Hematopoietic multipotent progenitor cell treated with erythropoietin and hydrocortisone succinate and interleukin-3 and kit ligand, for 8 days (in vitro differentiated cells): ENCODE data around the gene BDH1.
"Not testable (repeated sequence)": the region's sequence is repeated elsewhere in the genome, so short reads cannot be mapped to it uniquely, and the experiment has no call there.

Experiments used
- DNase-seq: peaks from one replicate; pipeline ENCODE4 v3.0.0-alpha.2; 2015

The BDH1 gene

GRCh38 chr3:197520311-197521276, 35.2 kb downstream of the BDH1 start:
- no peak for DNase-seq

GRCh38 chr3:197519801-197520211, 36.0 kb downstream of the BDH1 start:
- DNase-seq = no peak

GRCh38 chr3:197518881-197519421, 36.8 kb downstream of the BDH1 start:
- DNase-seq = no peak

- DNase-seq = not testable (repeated sequence)
Observed at GRCh38 chr3:197517922-197518683, 37.7 kb downstream of the BDH1 start.

GRCh38 chr3:197516890-197517606, 38.7 kb downstream of the BDH1 start:
- not testable (repeated sequence) for DNase-seq

GRCh38 chr3:197516517-197516889, 39.3 kb downstream of the BDH1 start:
- DNase-seq = no peak

GRCh38 chr3:197514786-197515355, 40.9 kb downstream of the BDH1 start:
- no peak for DNase-seq

- no peak for DNase-seq
Observed at GRCh38 chr3:197513953-197514785, 41.6 kb downstream of the BDH1 start.

GRCh38 chr3:197512691-197513571, 42.8 kb downstream of the BDH1 start:
- no peak for DNase-seq

- no peak for DNase-seq
Observed at GRCh38 chr3:197511853-197512635, 43.7 kb downstream of the BDH1 start.

- DNase-seq = no peak
Observed at GRCh38 chr3:197511130-197511529, 44.6 kb downstream of the BDH1 start.

- no peak for DNase-seq
Observed at GRCh38 chr3:197510642-197511018, 45.1 kb downstream of the BDH1 start.

GRCh38 chr3:197508924-197509775, 46.6 kb downstream of the BDH1 start:
- DNase-seq = no peak

- DNase-seq = no peak
Observed at GRCh38 chr3:197508461-197508860, 47.3 kb downstream of the BDH1 start.

- DNase-seq = no peak
Observed at GRCh38 chr3:197508051-197508451, 47.7 kb downstream of the BDH1 start.

GRCh38 chr3:197507541-197507940, 48.2 kb downstream of the BDH1 start:
- no peak for DNase-seq

GRCh38 chr3:197507081-197507480, 48.7 kb downstream of the BDH1 start:
- no peak for DNase-seq

GRCh38 chr3:197505796-197506548, 49.8 kb downstream of the BDH1 start:
- no peak for DNase-seq
